Inferior parietal cortex (tissue), 1 donor: ENCODE measurements around the gene ABCA6.
"Not testable (repeated sequence)": the region's sequence is repeated elsewhere in the genome, so short reads cannot be mapped to it uniquely, and the experiment has no call there.

Experiments
- DNase-seq: peaks from one replicate; pipeline ENCODE4 v3.0.0-alpha.2; 2016; ENCODE audit errors: extremely low spot score

ABCA6 gene

GRCh38 chr17:69073392-69073791 is 68.3 kb downstream of the ABCA6 start:
- not testable (repeated sequence) for DNase-seq

GRCh38 chr17:69072803-69073256 is 68.9 kb downstream of the ABCA6 start:
- not testable (repeated sequence) for DNase-seq

DNA sequence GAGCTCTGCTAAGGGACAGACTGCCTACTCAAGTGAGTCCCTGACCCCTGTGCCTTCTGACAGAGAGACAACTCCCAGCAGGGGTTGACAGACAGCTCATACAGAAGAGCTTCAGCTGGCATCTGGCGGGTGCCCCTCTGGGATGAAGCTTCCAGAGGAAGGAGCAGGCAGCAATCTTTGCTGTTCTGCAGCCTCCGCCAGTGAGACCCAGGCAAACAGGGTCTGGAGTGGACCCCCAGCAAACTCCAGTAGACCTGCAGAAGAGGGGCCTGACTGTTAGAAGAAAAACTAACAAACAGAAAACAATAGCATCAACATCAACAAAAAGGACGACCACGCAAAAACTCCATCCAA is 70.5 kb downstream of the ABCA6 start:
- not testable (repeated sequence) for DNase-seq

DNA sequence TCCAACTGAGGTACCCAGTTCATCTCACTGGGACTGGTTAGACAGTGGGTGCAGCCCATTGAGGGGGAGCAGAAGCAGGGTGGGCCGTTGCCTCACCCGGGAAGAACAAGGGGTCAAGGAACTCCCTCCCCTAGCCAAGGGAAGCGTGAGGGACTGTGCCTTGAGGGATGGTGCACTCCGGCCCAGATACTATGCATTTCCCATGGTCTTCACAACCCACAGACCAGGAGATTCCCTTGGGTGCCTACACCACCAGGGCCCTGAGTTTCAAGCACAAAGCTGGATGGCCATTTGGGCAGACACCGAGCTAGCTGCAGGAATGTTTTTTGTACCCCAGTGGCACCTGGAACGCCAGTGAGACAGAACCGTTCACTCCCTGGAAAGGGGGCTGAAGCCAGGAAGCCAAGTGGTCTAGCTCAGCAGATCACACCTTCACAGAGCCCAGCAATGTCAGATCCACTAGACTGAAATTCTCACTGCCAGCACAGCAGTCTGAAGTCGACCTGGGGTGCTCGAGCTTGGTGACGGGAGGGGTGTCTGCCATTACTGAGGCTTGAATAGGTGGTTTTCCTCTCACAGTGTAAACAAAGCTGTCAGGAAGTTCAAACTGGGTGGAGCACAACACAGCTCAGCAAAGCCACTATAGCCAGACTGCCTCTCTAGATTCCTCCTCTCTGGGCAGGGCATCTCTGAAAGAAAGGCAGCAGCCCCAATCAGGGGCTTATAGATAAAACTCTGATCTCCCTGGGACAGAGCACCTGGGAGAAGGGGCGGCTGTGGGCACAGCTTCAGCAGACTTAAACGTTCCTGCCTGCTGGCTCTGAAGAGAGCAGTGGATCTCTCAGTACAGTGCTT is 71.1 kb downstream of the ABCA6 start:
- DNase-seq: not testable (repeated sequence)

GRCh38 chr17:69069226-69069750 is 72.4 kb downstream of the ABCA6 start:
- DNase-seq: no peak

DNA sequence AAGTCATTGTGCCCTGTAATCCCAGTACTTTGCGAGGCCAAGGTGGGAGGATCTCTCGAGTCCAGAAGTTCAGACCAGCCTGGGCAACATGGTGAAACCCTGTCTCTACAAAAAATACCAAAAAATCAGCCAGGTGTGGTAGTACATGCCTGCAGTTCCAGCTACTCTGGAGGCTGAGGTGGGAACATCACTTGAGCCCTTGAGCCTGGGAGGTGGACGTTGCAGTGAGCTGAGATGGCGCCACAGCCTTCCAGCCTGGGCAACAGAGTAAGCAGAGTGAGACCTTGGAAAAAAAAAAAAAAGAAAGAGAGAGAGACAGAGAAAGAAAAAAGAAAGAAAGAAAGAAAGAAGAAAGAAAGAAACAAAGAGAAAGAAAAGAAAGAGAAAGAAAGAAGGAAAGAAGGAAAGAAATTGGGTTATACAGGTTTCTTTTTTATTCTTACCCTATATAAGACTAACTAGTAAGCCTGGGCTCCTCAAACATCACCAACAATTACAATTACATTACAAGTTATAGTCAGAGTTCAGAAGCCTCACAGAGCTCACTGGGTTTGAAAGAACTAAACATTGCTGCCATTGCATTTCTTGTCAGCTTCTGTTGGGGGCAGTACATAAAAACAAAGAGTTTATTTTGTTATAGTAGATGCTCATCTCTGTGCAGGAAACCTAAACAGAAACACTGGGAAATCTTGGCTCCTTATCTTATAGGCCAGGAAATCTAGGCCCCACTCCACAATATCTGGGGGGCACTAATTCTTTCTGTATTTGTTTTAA is 74.2 kb downstream of the ABCA6 start:
- no peak for DNase-seq

GRCh38 chr17:69066482-69066881 is 75.2 kb downstream of the ABCA6 start:
- DNase-seq: no peak

- no peak for DNase-seq
Measured at GRCh38 chr17:69065113-69065512, 76.6 kb downstream of the ABCA6 start.

GRCh38 chr17:69064476-69064875 is 77.2 kb downstream of the ABCA6 start:
- no peak for DNase-seq

DNA sequence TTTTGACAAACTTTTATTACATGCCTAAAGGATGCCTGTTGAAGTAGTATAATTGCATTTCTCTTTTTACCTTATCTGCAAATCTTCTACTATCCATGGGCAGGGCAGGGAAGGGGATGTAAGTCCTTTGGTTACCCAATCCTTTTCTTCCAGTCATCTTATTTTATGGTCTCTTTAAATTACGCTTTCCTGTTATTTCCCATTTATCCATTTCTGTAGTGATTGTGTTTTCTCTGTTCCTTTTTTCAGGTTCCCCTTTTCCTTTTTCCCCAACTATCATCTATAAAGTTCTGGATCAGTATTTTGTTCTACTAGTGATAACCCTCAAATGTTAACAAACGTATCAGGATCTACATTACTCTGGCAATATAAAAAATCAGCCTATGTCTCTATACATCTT is 77.7 kb downstream of the ABCA6 start:
- DNase-seq: no peak

DNA sequence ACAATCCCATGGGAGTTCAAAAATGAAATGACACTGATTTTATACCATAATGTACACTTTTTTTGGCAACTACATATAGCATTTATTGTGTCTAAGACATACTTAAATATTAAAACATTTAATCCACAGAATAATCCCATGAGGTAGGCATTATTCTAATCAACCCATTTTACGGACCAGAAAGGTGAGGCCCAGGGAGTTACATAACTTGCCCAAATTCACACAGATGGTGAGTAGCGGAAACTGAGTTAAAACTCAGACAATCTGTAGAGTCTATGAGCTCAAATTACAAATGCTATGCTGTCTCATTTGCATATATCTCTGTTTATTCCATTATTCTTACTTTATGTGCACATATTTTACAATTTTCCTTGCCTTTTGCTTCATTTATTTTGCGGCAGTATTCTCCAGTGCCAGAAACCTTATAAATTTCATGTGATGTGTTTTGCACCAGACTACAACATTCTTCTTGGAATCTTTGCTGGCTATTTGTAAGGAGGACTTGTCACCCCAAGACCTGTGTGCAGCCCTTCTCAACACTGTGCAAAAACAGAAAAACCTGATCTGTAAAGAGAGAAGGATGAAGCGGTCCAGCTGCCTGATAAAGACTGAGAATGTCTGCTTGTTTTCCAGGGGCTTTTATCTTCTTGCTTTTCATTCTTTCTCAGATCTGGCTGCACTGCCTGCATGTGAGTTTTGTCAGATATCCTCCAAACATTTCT is 78.7 kb downstream of the ABCA6 start:
- no peak for DNase-seq

DNA sequence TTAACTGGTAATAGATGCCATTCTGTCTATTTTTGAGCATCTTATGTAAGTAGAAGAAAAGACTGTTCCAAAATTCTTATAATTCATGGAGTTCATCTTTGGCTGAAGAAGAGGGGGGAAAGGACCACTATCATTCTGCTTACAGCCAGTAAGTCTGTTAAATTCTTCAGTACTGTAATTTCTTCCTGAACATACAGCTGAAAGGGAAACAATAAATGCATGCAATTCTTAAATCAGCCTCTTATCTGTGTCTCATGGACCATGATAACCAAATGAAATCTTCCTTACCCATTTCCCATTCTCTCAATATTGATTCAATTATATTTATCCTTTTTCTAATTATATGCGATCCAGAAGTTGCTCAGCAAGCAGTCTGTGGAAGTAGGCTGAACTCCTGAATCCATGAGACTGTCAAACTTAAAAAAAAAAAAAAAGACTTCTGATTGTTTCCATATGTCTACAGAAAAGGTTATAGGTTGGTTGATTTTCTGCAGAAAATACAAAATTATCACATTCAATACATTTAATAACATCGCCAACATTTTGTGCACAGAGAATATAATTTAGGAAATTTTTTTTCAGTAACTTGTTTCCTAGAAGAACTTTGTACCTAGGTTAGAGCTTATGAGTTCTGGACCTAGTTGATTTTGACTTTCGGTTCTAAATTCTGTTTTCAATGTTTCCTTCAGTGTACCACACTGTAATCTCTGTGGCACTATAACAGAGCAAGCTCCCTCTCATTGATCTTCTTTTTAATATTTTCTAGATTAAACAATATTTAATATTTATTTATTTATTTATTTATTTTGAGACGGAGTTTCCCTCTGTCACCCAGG is 79.8 kb downstream of the ABCA6 start:
- DNase-seq: no peak

DNA sequence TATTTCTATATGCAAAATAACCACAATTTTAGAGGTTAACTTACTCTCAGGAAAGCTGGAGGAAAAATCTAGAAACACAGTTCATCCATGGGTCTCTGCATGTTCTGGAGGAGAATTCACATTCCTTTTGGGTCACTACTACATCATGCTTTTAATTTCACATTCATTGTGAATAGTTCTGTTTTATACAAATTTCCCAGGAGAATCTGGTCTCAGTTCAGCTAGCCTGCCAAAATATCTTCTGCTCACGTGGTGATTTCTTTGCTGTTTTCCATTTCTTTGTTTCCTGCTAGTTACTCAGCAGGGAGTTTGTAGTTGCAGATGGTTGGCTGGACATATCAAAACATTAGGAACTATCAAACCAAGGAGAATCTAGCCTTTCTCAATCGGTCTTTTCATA is 80.9 kb downstream of the ABCA6 start, which contains the start of gene ABCA9:
ABCA9 (minus strand) TSS at position 106 of the 400 bp plus-strand sequence. CDS start 9,801 bp downstream, outside the sequence.
- DNase-seq: no peak

DNA sequence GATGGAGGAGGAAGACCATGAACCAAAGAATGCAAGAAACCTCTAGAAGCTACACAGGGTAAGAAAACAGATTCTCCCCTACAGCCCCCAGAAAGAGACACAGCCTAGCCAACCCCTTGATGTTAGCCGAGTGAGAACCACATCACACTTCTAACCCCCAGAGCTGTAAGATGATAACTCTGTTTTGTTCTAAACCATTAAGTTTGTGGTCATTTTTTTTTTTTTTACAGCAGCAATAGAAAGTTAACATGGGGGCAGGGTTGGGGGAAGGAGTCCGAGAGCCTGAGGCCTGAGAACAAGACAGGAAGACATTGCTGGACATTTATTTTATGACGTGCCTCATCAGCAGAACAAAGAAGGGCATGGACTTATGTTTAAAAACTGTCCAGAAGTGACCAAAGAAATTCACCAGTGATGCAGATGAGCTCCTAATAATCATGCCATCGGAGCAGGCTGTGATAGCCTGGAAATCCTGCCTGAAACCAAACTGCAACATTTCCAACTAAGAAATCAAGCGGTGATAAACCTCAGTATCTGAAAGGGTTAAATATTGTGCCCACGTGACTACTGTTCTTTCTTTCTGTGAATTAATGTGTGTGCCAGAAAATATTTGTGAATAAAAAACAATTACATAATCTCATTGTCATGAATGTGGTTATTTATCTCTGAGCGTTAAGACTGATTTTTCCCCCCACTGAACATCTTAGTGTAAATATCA is 82.1 kb downstream of the ABCA6 start:
- no peak for DNase-seq

DNA sequence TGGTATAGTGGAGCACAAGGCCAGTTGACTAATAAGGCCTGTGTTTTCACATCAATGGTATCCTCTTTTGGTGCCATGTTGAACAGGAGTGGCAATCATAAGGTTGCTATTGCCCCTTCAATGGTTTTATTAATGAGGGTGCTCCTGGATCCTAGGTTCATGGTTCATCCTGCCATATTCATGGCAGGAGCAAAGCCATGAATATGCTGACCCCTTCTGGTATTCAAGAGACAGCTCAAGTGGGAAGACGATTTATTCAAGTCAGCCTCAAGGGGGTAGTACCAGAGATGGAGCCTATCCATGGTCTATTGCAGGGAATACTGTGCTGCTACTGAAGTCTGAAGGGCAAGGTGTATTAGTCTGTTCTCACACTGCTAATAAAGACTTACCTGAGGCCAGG is 83.5 kb downstream of the ABCA6 start:
- DNase-seq: no peak

DNA sequence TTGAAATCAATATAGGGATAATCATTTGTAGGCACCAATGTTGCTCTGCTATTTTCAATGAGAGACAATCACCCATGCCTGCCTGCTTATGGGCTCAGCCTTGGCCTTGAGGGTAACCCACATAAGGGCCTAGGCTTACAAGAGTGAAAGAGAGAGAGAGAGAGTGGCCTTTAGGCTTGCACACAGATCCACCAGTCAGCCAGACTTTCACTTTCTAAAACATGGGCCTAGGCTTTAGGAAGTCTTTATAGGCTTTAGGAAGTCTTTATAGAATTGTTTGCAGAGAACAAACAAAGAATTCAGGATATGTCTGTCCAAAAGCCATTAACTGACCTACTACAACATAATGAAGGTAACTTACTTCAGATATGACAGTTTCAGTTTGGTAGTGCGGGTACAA is 84.4 kb downstream of the ABCA6 start:
- DNase-seq: no peak

DNA sequence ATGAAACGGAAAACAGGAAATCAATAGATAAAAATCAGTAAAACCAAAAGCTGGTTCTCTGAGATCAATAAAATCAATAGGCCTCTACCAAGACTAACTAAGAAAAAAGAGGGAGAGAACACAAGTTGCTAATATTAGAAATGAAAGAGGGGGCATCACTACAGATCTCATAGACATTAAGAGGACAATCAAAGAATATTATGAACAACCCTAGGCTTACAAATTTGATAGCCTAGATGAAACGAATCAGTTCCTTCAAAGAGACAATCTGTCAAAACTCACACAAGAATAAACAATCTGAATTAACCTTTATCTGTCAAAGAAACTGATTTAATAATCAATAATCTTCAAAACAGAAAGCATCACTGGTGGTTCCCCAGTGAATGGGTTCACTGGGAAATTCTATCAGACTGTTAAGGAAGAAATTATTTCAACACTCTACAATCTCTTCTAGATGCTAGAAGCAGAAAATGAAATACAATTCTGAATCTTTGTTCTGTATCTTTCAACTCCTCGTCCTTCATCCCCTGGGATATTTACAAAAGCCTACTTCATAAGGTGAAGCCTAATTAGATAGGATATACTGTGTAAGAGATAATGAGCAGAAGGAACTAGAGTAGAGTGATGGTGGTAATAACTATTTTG is 85.4 kb downstream of the ABCA6 start:
- DNase-seq: no peak

- DNase-seq: no peak
Measured at GRCh38 chr17:69055334-69055733, 86.4 kb downstream of the ABCA6 start.

- no peak for DNase-seq
Measured at GRCh38 chr17:69050999-69051775, 90.5 kb downstream of the ABCA6 start.
